H9 (cell line): ENCODE data around the gene DXO. TPM values are rescaled to one million over a fixed set of nuclear protein-coding genes. Genes with fewer than 3 reads are reported as not detected.

ENCODE experiments used
- DNase-seq: peaks from one replicate; pipeline ENCODE4 v3.0.0-alpha.2; 2017
- H2AFZ ChIP-seq: one replicate; pipeline ENCODE4 v1.6.1; 2013; ENCODE audit warnings: mild to moderate bottlenecking, low read length, control low read depth, moderate library complexity
- H2AK5ac ChIP-seq: 2 replicates; pipeline ENCODE4 v1.6.1; 2013; ENCODE audit warnings: low read length, control low read depth, mixed read lengths; ENCODE audit not compliant: insufficient read length
- H2BK120ac ChIP-seq: one replicate; pipeline ENCODE4 v1.6.1; 2013; ENCODE audit warnings: low read depth, mild to moderate bottlenecking, low read length, control low read depth, inconsistent platforms; ENCODE audit not compliant: poor library complexity, severe bottlenecking
- H2BK12ac ChIP-seq: 2 replicates; pipeline ENCODE4 v1.6.1; 2013; ENCODE audit warnings: low read length, control low read depth, mixed read lengths, low read depth; ENCODE audit not compliant: insufficient read length
- H2BK15ac ChIP-seq: 2 replicates; pipeline ENCODE4 v1.6.1; 2013; ENCODE audit warnings: low read depth, low read length, control low read depth
- H2BK20ac ChIP-seq: one replicate; pipeline ENCODE4 v1.6.1; 2013; ENCODE audit warnings: low read depth, mild to moderate bottlenecking, low read length, control low read depth, inconsistent platforms; ENCODE audit not compliant: poor library complexity, severe bottlenecking
- H2BK5ac ChIP-seq: 2 replicates; pipeline ENCODE4 v1.6.1; 2013; ENCODE audit warnings: low read length, control low read depth, mixed read lengths; ENCODE audit not compliant: insufficient read length
- H3K14ac ChIP-seq: 2 replicates; pipeline ENCODE4 v1.6.1; 2013; ENCODE audit warnings: low read length, control low read depth; ENCODE audit not compliant: insufficient read depth
- H3K18ac ChIP-seq: 2 replicates; pipeline ENCODE4 v1.6.1; 2013; ENCODE audit warnings: low read depth, mild to moderate bottlenecking, mixed read lengths, low read length, control low read depth; ENCODE audit not compliant: insufficient read length
- H3K23ac ChIP-seq: 2 replicates; pipeline ENCODE4 v1.6.1; 2013; ENCODE audit warnings: low read length, control low read depth, mixed read lengths, low read depth; ENCODE audit not compliant: insufficient read length
- H3K23me2 ChIP-seq: 2 replicates; pipeline ENCODE4 v1.6.1; 2013; ENCODE audit warnings: low read depth, mild to moderate bottlenecking, mixed read lengths, low read length, control low read depth; ENCODE audit not compliant: insufficient read length, poor library complexity, severe bottlenecking
- H3K27ac ChIP-seq: 2 replicates; pipeline ENCODE4 v1.5.1; 2013; ENCODE audit warnings: low read length, control low read depth, mixed read lengths, low read depth; ENCODE audit not compliant: insufficient read length
- H3K27me3 ChIP-seq: 2 replicates; pipeline ENCODE4 v1.6.1; 2013; ENCODE audit warnings: low read length, control low read depth, inconsistent platforms; ENCODE audit not compliant: insufficient read depth
- H3K4ac ChIP-seq: 2 replicates; pipeline ENCODE4 v1.6.1; 2013; ENCODE audit warnings: low read depth, mild to moderate bottlenecking, control low read depth, inconsistent platforms, low read length, moderate library complexity
- H3K4me1 ChIP-seq: 2 replicates; pipeline ENCODE4 v1.6.1; 2013; ENCODE audit warnings: low read length, control low read depth, inconsistent platforms; ENCODE audit not compliant: insufficient read depth
- H3K4me2 ChIP-seq: 2 replicates; pipeline ENCODE4 v1.6.1; 2013; ENCODE audit warnings: low read length, control low read depth, mixed read lengths; ENCODE audit not compliant: insufficient read length, insufficient read depth
- H3K56ac ChIP-seq: 2 replicates; pipeline ENCODE4 v1.6.1; 2013; ENCODE audit warnings: low read depth, mild to moderate bottlenecking, mixed read lengths, low read length, control low read depth; ENCODE audit not compliant: insufficient read length
- H3K79me1 ChIP-seq: 2 replicates; pipeline ENCODE4 v1.6.1; 2013; ENCODE audit warnings: low read depth, mild to moderate bottlenecking, moderate library complexity, low read length, control low read depth, inconsistent platforms; ENCODE audit not compliant: insufficient read depth, poor library complexity, severe bottlenecking
- H3K79me2 ChIP-seq: 2 replicates; pipeline ENCODE4 v1.6.1; 2013; ENCODE audit warnings: low read length, control low read depth, inconsistent platforms; ENCODE audit not compliant: insufficient read depth
- H3K9ac ChIP-seq: 2 replicates; pipeline ENCODE4 v1.6.1; 2013; ENCODE audit warnings: low read length, control low read depth, mixed read lengths; ENCODE audit not compliant: insufficient read length; ENCODE audit errors: extremely low read depth
- H3K9me3 ChIP-seq: one replicate; pipeline ENCODE4 v1.6.1; 2013; ENCODE audit warnings: low read depth, low read length, inconsistent platforms; ENCODE audit not compliant: control insufficient read depth
- H3T11ph ChIP-seq: one replicate; pipeline ENCODE4 v1.6.1; 2013; ENCODE audit warnings: mild to moderate bottlenecking, low read length, control low read depth, inconsistent platforms
- H4K20me1 ChIP-seq: one replicate; pipeline ENCODE4 v1.6.1; 2013; ENCODE audit not compliant: control insufficient read depth, insufficient read length, insufficient read depth
- H4K5ac ChIP-seq: 2 replicates; pipeline ENCODE4 v1.6.1; 2013; ENCODE audit warnings: low read depth, mild to moderate bottlenecking, mixed read lengths, low read length, control low read depth; ENCODE audit not compliant: insufficient read length
- H4K8ac ChIP-seq: replicated peaks from 2 replicates; pipeline ENCODE4 v1.6.1; 2013; ENCODE audit warnings: low read length, control low read depth, mixed read lengths, low read depth; ENCODE audit not compliant: insufficient read length
- H4K91ac ChIP-seq: 2 replicates; pipeline ENCODE4 v1.6.1; 2013; ENCODE audit warnings: low read depth, mild to moderate bottlenecking, moderate library complexity, mixed read lengths, low read length, control low read depth; ENCODE audit not compliant: insufficient read length
- H3K27ac Mint-ChIP-seq, 3 experiments: 2 replicates in 2 of 3; 3 replicates in 1 of 3; pipeline ENCODE4 v1.8.0; 2020 to 2021; ENCODE audit warnings: mixed read lengths in 3 of 3, mild to moderate bottlenecking in 1 of 3, moderate library complexity in 1 of 3
- H3K27me3 Mint-ChIP-seq: 2 replicates; pipeline ENCODE4 v1.8.0; 2021; ENCODE audit warnings: low read depth, mild to moderate bottlenecking, moderate library complexity, mixed read lengths
- H3K36me3 Mint-ChIP-seq, 3 experiments: 2 replicates in 2 of 3; 3 replicates in 1 of 3; pipeline ENCODE4 v1.8.0; 2020 to 2021; ENCODE audit warnings: low read depth in 3 of 3, mixed read lengths in 3 of 3; ENCODE audit not compliant: insufficient read depth in 1 of 3
- H3K4me1 Mint-ChIP-seq, 2 experiments: 2 replicates each; pipeline ENCODE4 v1.8.0; 2020; ENCODE audit warnings: mixed read lengths in 2 of 2
- H3K4me3 Mint-ChIP-seq, 2 experiments: 2 replicates in 1 of 2; 3 replicates in 1 of 2; pipeline ENCODE4 v1.8.0; 2020 to 2021; ENCODE audit warnings: mild to moderate bottlenecking in 2 of 2, mixed read lengths in 2 of 2, moderate library complexity in 1 of 2
- H3K9me3 Mint-ChIP-seq, 2 experiments: 2 replicates in 1 of 2; 3 replicates in 1 of 2; pipeline ENCODE4 v1.8.0; 2020; ENCODE audit warnings: mild to moderate bottlenecking in 2 of 2, mixed read lengths in 2 of 2, moderate library complexity in 1 of 2
- CTCF ChIP-seq: fragments of 200-600 bp; sonication (generic); conservative IDR thresholded peaks from 3 replicates; pipeline ENCODE4 v1.8.0; 2021; ENCODE audit warnings: antibody characterized with exemption, mild to moderate bottlenecking
- WGBS: extraction: QIAGEN DNeasy Blood & Tissue Kit; methylation state at CpG from one replicate; pipeline ENCODE4 v1.1.7; 2013; ENCODE audit warnings: missing lambda C conversion rate, low lambda C conversion rate, mixed read lengths; ENCODE audit not compliant: insufficient read length; ENCODE audit errors: extremely low coverage; 5-methylcytosine and 5-hydroxymethylcytosine counted together
- total RNA-seq: library from RNA; stranded (reverse); gene quantifications from 2 replicates; pipeline ENCODE4 v1.2.1, GENCODE V29; 2021

DXO gene
- total RNA-seq, 1 experiment from 2014 or later: 21.6 TPM

- Histone ChIP-seq H3K9ac (no peak overlapping the region), H2BK120ac (no peak overlapping the region)
- H3K36me3 Mint-ChIP-seq: peaks cover 38 to 84% (median 84%) of the 10 kb centered on the region in 3 experiments; a peak in 6 of 7 replicates
Measured at GRCh38 chr6:31963921-31964320, 8.0 kb downstream of the DXO start.

More at GRCh38 chr6:31963921-31964320, 8.0 kb downstream of the DXO start:
- Histone ChIP-seq H2BK12ac (no peak overlapping the region), H4K20me1 (no peaks in the 10 kb centered on the region), H3K79me2 (no peaks in the 10 kb centered on the region), H3T11ph (no peak overlapping the region), H4K91ac (no peak overlapping the region), H3K56ac (no peak overlapping the region), H2BK5ac (no peak overlapping the region), H2BK20ac (no peak overlapping the region), H3K18ac (no peak overlapping the region), H3K9me3 (no peaks in the 10 kb centered on the region), H3K4me1 (no peaks in the 10 kb centered on the region), H3K4ac (no peak overlapping the region), H4K5ac (no peak overlapping the region), H2AFZ (no peak overlapping the region), H3K23me2 (peaks cover 5% of the 10 kb centered on the region), H3K79me1 (no peaks in the 10 kb centered on the region), H3K4me2 (no peak overlapping the region), H4K8ac (no peak overlapping the region), H3K27ac (no peak overlapping the region), H3K27me3 (no peaks in the 10 kb centered on the region), H3K14ac (no peak overlapping the region), H3K23ac (no peak overlapping the region), H2AK5ac (no peak overlapping the region), H2BK15ac (no peak overlapping the region)
- TF ChIP-seq CTCF: no peak
- peaks cover 8 to 10% of the 10 kb centered on the region in 2 experiments for H3K4me1 Mint-ChIP-seq
- H3K9me3 Mint-ChIP-seq: no peaks in the 10 kb centered on the region; a peak in 1 of 5 replicates
- peak overlapping the region in 1 of 3 experiments; percentile 20; a peak in 1 of 7 replicates for H3K27ac Mint-ChIP-seq
- WGBS: no CpG with 5 or more reads among the region's 19 CpGs
- DNase-seq: no peak
- no peak overlapping the region for H3K4me3 Mint-ChIP-seq
- H3K27me3 Mint-ChIP-seq: no peaks in the 10 kb centered on the region; the same call in 1 of the 2 replicates
